ENCODE data around the gene SCYL3. TPM values are rescaled to one million over a fixed set of nuclear protein-coding genes. Genes with fewer than 3 reads are reported as not detected.

The SCYL3 gene
- total RNA-seq (2022; extraction: Qiagen RNA extraction) = 2.3 to 3.3 TPM (median 2.8 TPM) in 5 replicates

GRCh38 chr1:169893645-169894423, at the start of gene SCYL3:
SCYL3 (minus strand) TSS chr1:169893896; CDS start chr1:169888840, 5,056 bp downstream.

Other genes with a start within 250 kb of the SCYL3 start
- gene SELL, start 182.3 kb downstream of the SCYL3 start, total RNA-seq (2022; extraction: Qiagen RNA extraction) = 0.12 to 0.35 TPM (median 0.20 TPM) in 5 replicates
- gene SELE, start 159.8 kb downstream of the SCYL3 start, total RNA-seq (2022; extraction: Qiagen RNA extraction) = not detected in 5 replicates
- gene METTL18, start 99.0 kb downstream of the SCYL3 start, total RNA-seq (2022; extraction: Qiagen RNA extraction) = 4.6 to 5.7 TPM (median 5.0 TPM) in 5 replicates
- gene KIFAP3, start 180.8 kb upstream of the SCYL3 start, total RNA-seq (2022; extraction: Qiagen RNA extraction) = 11.1 to 14.2 TPM (median 12.1 TPM) in 5 replicates

Data from A549 treated with AZD2906 at 1 μM for 4 hours (cell line).